Trophoblast cell (in vitro differentiated cells and primary cell): ENCODE measurements around the gene ZNF423.

Source experiments
- DNase-seq, 2 donors: peaks; one replicate each; pipeline ENCODE4 v3.0.0-alpha.2; 2016
- H2AFZ ChIP-seq: 2 replicates; pipeline ENCODE4 v1.6.1; 2013; ENCODE audit warnings: low read length, moderate library complexity, mild to moderate bottlenecking; ENCODE audit not compliant: insufficient read depth, poor library complexity
- H2AK5ac ChIP-seq: 2 replicates; pipeline ENCODE4 v1.6.1; 2013; ENCODE audit warnings: mild to moderate bottlenecking, low read length
- H2BK120ac ChIP-seq: 2 replicates; pipeline ENCODE4 v1.6.1; 2013; ENCODE audit warnings: low read length, mild to moderate bottlenecking, moderate library complexity; ENCODE audit not compliant: insufficient read depth, poor library complexity
- H2BK12ac ChIP-seq: 2 replicates; pipeline ENCODE4 v1.6.1; 2013; ENCODE audit warnings: mild to moderate bottlenecking, low read length, moderate library complexity
- H2BK5ac ChIP-seq: 2 replicates; pipeline ENCODE4 v1.6.1; 2013; ENCODE audit warnings: low read length, low read depth, moderate library complexity, mild to moderate bottlenecking; ENCODE audit not compliant: poor library complexity
- H3K14ac ChIP-seq: 2 replicates; pipeline ENCODE4 v1.6.1; 2013; ENCODE audit warnings: mild to moderate bottlenecking, low read length
- H3K18ac ChIP-seq: 2 replicates; pipeline ENCODE4 v1.6.1; 2013; ENCODE audit warnings: mild to moderate bottlenecking, low read length
- H3K23ac ChIP-seq: 2 replicates; pipeline ENCODE4 v1.6.1; 2013; ENCODE audit warnings: low read length
- H3K27ac ChIP-seq: 2 replicates; pipeline ENCODE4 v1.5.1; 2013; ENCODE audit warnings: low read depth, mild to moderate bottlenecking, inconsistent platforms, low read length, moderate library complexity
- H3K27me3 ChIP-seq: 2 replicates; pipeline ENCODE4 v1.6.1; 2013; ENCODE audit warnings: inconsistent platforms, mild to moderate bottlenecking, low read length, moderate library complexity; ENCODE audit not compliant: insufficient read depth
- H3K36me3 ChIP-seq, 2 experiments: 1 replicate in 1 of 2; 2 replicates in 1 of 2; pipeline ENCODE4 v1.6.1; 2013; ENCODE audit warnings: low read length in 2 of 2, mild to moderate bottlenecking in 2 of 2, moderate library complexity in 1 of 2; ENCODE audit not compliant: insufficient read depth in 2 of 2, control insufficient read depth in 1 of 2
- H3K4ac ChIP-seq: 2 replicates; pipeline ENCODE4 v1.6.1; 2013; ENCODE audit warnings: low read depth, mild to moderate bottlenecking, low read length, moderate library complexity
- H3K4me1 ChIP-seq, 2 experiments: 1 replicate in 1 of 2; 2 replicates in 1 of 2; pipeline ENCODE4 v1.6.1; 2013; ENCODE audit warnings: low read length in 2 of 2, mild to moderate bottlenecking in 2 of 2, moderate library complexity in 1 of 2; ENCODE audit not compliant: insufficient read depth in 2 of 2, control insufficient read depth in 1 of 2
- H3K4me2 ChIP-seq: 2 replicates; pipeline ENCODE4 v1.6.1; 2013; ENCODE audit warnings: inconsistent platforms, mild to moderate bottlenecking, low read length, moderate library complexity
- H3K4me3 ChIP-seq: 2 replicates; pipeline ENCODE4 v1.5.1; 2013; ENCODE audit warnings: mild to moderate bottlenecking, low read depth, low read length, inconsistent platforms
- H3K79me1 ChIP-seq: one replicate; pipeline ENCODE4 v1.6.1; 2013; ENCODE audit warnings: low read length
- H3K79me2 ChIP-seq: 2 replicates; pipeline ENCODE4 v1.6.1; 2013; ENCODE audit warnings: low read length, mild to moderate bottlenecking; ENCODE audit not compliant: control insufficient read depth, insufficient read depth, poor library complexity
- H3K9ac ChIP-seq: 2 replicates; pipeline ENCODE4 v1.6.1; 2013; ENCODE audit warnings: mild to moderate bottlenecking, low read length
- H3K9me3 ChIP-seq: 2 replicates; pipeline ENCODE4 v1.6.1; 2013; ENCODE audit warnings: low read depth, mild to moderate bottlenecking, control low read depth, inconsistent platforms, low read length; ENCODE audit not compliant: insufficient read depth
- H4K12ac ChIP-seq: 2 replicates; pipeline ENCODE4 v1.6.1; 2013; ENCODE audit warnings: low read depth, mild to moderate bottlenecking, low read length, moderate library complexity
- H4K8ac ChIP-seq: 2 replicates; pipeline ENCODE4 v1.6.1; 2013; ENCODE audit warnings: low read depth, mild to moderate bottlenecking, low read length, moderate library complexity
- H4K91ac ChIP-seq: one replicate; pipeline ENCODE4 v1.6.1; 2013; ENCODE audit warnings: low read depth, mild to moderate bottlenecking, low read length, moderate library complexity
- WGBS: extraction: QIAGEN DNeasy Blood & Tissue Kit; methylation state at CpG from one replicate; pipeline ENCODE4 v1.1.7; 2013; ENCODE audit warnings: missing lambda C conversion rate; ENCODE audit not compliant: insufficient read length, insufficient coverage; ENCODE audit errors: extremely low coverage; 5-methylcytosine and 5-hydroxymethylcytosine counted together

Gene ZNF423

DNA sequence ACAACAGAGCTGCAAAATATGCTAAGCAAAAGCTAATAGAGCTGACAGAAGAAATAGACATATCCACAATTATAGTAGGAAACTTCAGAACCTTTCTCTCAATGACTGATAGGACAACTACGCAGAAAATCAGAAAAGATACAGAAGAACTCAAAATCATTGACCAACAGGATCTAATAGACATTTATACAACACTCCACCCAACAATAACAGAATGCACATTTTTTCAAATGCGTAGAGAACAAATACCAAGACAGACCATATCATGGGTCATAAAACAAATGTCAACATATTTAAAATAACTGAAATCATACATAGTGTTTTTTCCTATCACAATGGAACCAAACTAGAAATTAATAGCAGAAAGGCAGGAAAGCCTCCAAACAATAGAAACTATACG, 244.9 kb downstream of the ZNF423 start:
- Histone ChIP-seq H2AK5ac (no peak overlapping the region), H3K18ac (no peak overlapping the region), H3K79me2 (no peaks in the 10 kb centered on the region), H3K36me3 (no peaks in the 10 kb centered on the region), H3K14ac (no peak overlapping the region), H3K27ac (no peak overlapping the region), H3K4me1 (no peaks in the 10 kb centered on the region), H3K4me3 (no peak overlapping the region), H3K4me2 (no peak overlapping the region), H4K8ac (no peak overlapping the region), H4K12ac (no peak overlapping the region), H3K27me3 (no peaks in the 10 kb centered on the region), H3K9me3 (no peaks in the 10 kb centered on the region), H2BK5ac (no peak overlapping the region), H3K9ac (no peak overlapping the region), H3K23ac (no peak overlapping the region), H3K79me1 (no peaks in the 10 kb centered on the region), H3K4ac (no peak overlapping the region), H2BK120ac (no peak overlapping the region), H2AFZ (no peak overlapping the region), H4K91ac (no peak overlapping the region), H2BK12ac (no peak overlapping the region)
- no peak for DNase-seq
- no CpG with 5 or more reads among the region's 3 CpGs for WGBS

DNA sequence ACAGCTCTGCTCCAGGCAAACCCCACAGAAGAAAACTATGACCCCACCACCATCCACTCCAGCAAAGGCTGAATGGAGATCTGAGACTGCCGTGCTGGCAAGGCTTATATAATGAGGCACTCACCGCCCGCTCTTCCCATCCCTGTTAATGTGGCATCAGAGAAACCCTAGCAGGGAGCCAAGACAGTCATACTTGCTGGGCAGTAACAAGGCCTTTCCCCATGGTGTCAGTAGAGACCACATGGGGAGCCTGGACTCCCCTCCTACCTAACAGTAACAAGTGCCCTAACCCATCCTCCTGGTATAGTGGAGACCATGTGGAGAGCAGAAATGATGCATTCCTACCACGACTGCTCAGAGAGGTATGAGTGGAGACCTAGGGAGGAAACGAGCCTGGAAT, 247.1 kb downstream of the ZNF423 start:
- H3K79me2 ChIP-seq, result no peaks in the 10 kb centered on the region
- no peak overlapping the region for H3K23ac ChIP-seq
- H3K9me3 ChIP-seq, result no peaks in the 10 kb centered on the region
- no peak overlapping the region for H3K9ac ChIP-seq
- no peak overlapping the region for H4K8ac ChIP-seq
- no peaks in the 10 kb centered on the region for H3K4me1 ChIP-seq
- no peak overlapping the region for H2BK120ac ChIP-seq
- H3K4ac ChIP-seq, result no peak overlapping the region
- H2AFZ ChIP-seq, result no peak overlapping the region
- H3K4me2 ChIP-seq, result no peak overlapping the region
- no peaks in the 10 kb centered on the region for H3K27me3 ChIP-seq
- DNase-seq, result peak in 1 of 2 donors; percentile 5
- WGBS, result no CpG with 5 or more reads among the region's 5 CpGs
- no peak overlapping the region for H4K91ac ChIP-seq
- no peak overlapping the region for H4K12ac ChIP-seq
- no peak overlapping the region for H2BK5ac ChIP-seq
- no peak overlapping the region for H2BK12ac ChIP-seq
- no peak overlapping the region for H3K14ac ChIP-seq
- H2AK5ac ChIP-seq, result no peak overlapping the region
- no peaks in the 10 kb centered on the region for H3K36me3 ChIP-seq
- H3K79me1 ChIP-seq, result no peaks in the 10 kb centered on the region
- H3K27ac ChIP-seq, result no peak overlapping the region
- no peak overlapping the region for H3K4me3 ChIP-seq
- no peak overlapping the region for H3K18ac ChIP-seq

GRCh38 chr16:49608098-49608497, 247.8 kb downstream of the ZNF423 start:
- H4K91ac ChIP-seq, result no peak overlapping the region
- H2BK5ac ChIP-seq, result no peak overlapping the region
- H2AFZ ChIP-seq, result no peak overlapping the region
- H3K14ac ChIP-seq, result no peak overlapping the region
- H3K4ac ChIP-seq, result no peak overlapping the region
- WGBS, result no CpG with 5 or more reads among the region's 5 CpGs
- H3K27ac ChIP-seq, result no peak overlapping the region
- H4K12ac ChIP-seq, result no peak overlapping the region
- H3K27me3 ChIP-seq, result no peaks in the 10 kb centered on the region
- H2BK120ac ChIP-seq, result no peak overlapping the region
- no peaks in the 10 kb centered on the region for H3K79me2 ChIP-seq
- H3K9me3 ChIP-seq, result no peaks in the 10 kb centered on the region
- no peak overlapping the region for H2AK5ac ChIP-seq
- no peaks in the 10 kb centered on the region for H3K79me1 ChIP-seq
- no peak overlapping the region for H3K9ac ChIP-seq
- H2BK12ac ChIP-seq, result no peak overlapping the region
- no peak overlapping the region for H3K23ac ChIP-seq
- no peak overlapping the region for H4K8ac ChIP-seq
- H3K18ac ChIP-seq, result no peak overlapping the region
- H3K4me3 ChIP-seq, result no peak overlapping the region
- no peak for DNase-seq
- no peaks in the 10 kb centered on the region for H3K4me1 ChIP-seq
- H3K36me3 ChIP-seq, result no peaks in the 10 kb centered on the region
- no peak overlapping the region for H3K4me2 ChIP-seq

GRCh38 chr16:49605536-49606254, 250.2 kb downstream of the ZNF423 start:
- no CpG with 5 or more reads among the region's 14 CpGs for WGBS
- no peak overlapping the region for H2BK5ac ChIP-seq
- no peak overlapping the region for H3K9ac ChIP-seq
- no peak overlapping the region for H2AK5ac ChIP-seq
- no peak overlapping the region for H3K18ac ChIP-seq
- H3K14ac ChIP-seq, result no peak overlapping the region
- H3K4ac ChIP-seq, result no peak overlapping the region
- H3K23ac ChIP-seq, result no peak overlapping the region
- no peak overlapping the region for H3K27ac ChIP-seq
- H3K36me3 ChIP-seq, result no peaks in the 10 kb centered on the region
- H3K27me3 ChIP-seq, result no peaks in the 10 kb centered on the region
- H2AFZ ChIP-seq, result no peak overlapping the region
- no peak overlapping the region for H4K12ac ChIP-seq
- H3K79me2 ChIP-seq, result no peaks in the 10 kb centered on the region
- no peak overlapping the region for H2BK12ac ChIP-seq
- no peak for DNase-seq
- H4K8ac ChIP-seq, result no peak overlapping the region
- no peaks in the 10 kb centered on the region for H3K4me1 ChIP-seq
- no peaks in the 10 kb centered on the region for H3K79me1 ChIP-seq
- no peak overlapping the region for H3K4me3 ChIP-seq
- H2BK120ac ChIP-seq, result no peak overlapping the region
- no peaks in the 10 kb centered on the region for H3K9me3 ChIP-seq
- no peak overlapping the region for H3K4me2 ChIP-seq
- H4K91ac ChIP-seq, result no peak overlapping the region
